B cell (primary cell): Measurements from ENCODE around the gene ATG7. TPM values are rescaled to one million over a fixed set of nuclear protein-coding genes. Genes with fewer than 3 reads are reported as not detected.

ENCODE experiments used
- ATAC-seq: fragments of 200-7000 bp; cut with Tn5 transposase; one replicate; pipeline ENCODE4 v1.10.0; 2021; ENCODE audit warnings: low read depth, mild to moderate bottlenecking, moderate number of reproducible peaks, moderate library complexity
- CTCF ChIA-PET: fragments of 350-600 bp; sonication (Branson Sonifier 250); formaldehyde crosslinking; loops from one replicate; lab custom pipeline; 2021; ENCODE audit warnings: antibody characterized with exemption, inconsistent platforms; lab: Charles Lee
- POLR2A ChIA-PET: fragments of 350-600 bp; sonication (Branson Sonifier 250); formaldehyde crosslinking; loops from one replicate; lab custom pipeline; 2021; ENCODE audit warnings: antibody characterized with exemption; lab: Charles Lee
- DNase-seq: peaks from one replicate; pipeline ENCODE4 v3.0.0; 2013
- H2AFZ ChIP-seq: 2 replicates; pipeline ENCODE4 v1.6.1; 2012; ENCODE audit warnings: mild to moderate bottlenecking, low read depth, low read length; ENCODE audit not compliant: insufficient read depth, poor library complexity, severe bottlenecking
- H3K27ac ChIP-seq, 2 donors: 1 replicate in 1 of 2; 2 replicates in 1 of 2; pipeline ENCODE4 v1.5.1; 2012 to 2013; ENCODE audit warnings: low read length in 2 of 2, mild to moderate bottlenecking in 2 of 2, moderate library complexity in 1 of 2
- H3K27me3 ChIP-seq, 4 experiments: fragments of 200-600 bp in 1 of 4; sonication (generic) in 1 of 4; replicated peaks in 1 of 4; 1 replicate in 2 of 4; 2 replicates in 2 of 4; pipeline versions ENCODE4 v1.6.1 to v1.7.0; 2013 to 2016; ENCODE audit warnings: low read length in 3 of 4, mild to moderate bottlenecking in 2 of 4, mixed read lengths in 1 of 4, moderate library complexity in 1 of 4; ENCODE audit not compliant: insufficient read depth in 4 of 4, control insufficient read depth in 3 of 4; ENCODE audit errors: control extremely low read depth in 1 of 4
- H3K36me3 ChIP-seq, 2 experiments: replicated peaks in 1 of 2; 1 replicate in 1 of 2; 2 replicates in 1 of 2; pipeline versions ENCODE4 v1.6.1 to v1.7.1; 2013; ENCODE audit warnings: low read length in 1 of 2; ENCODE audit not compliant: insufficient read depth in 2 of 2, control insufficient read depth in 1 of 2; ENCODE audit errors: control extremely low read depth in 1 of 2, extremely low read depth in 1 of 2
- H3K4me1 ChIP-seq, 2 donors: fragments of 200-600 bp in 1 of 2; sonication (generic) in 1 of 2; 1 replicate in 1 of 2; 2 replicates in 1 of 2; pipeline versions ENCODE4 v1.5.1 to v1.6.1; 2013 to 2017; ENCODE audit warnings: low read length in 2 of 2; ENCODE audit not compliant: control insufficient read depth in 2 of 2, insufficient read depth in 2 of 2
- H3K4me2 ChIP-seq: replicated peaks from 2 replicates; pipeline ENCODE3; 2012; ENCODE audit warnings: mild to moderate bottlenecking, low read depth, low read length; ENCODE audit not compliant: poor library complexity, severe bottlenecking
- H3K4me3 ChIP-seq, 5 experiments: fragments of 200-600 bp in 1 of 5; sonication (generic) in 1 of 5; 1 replicate in 3 of 5; 2 replicates in 2 of 5; pipeline versions ENCODE4 v1.5.1 to v1.7.0; 2011 to 2016; ENCODE audit warnings: low read length in 4 of 5, mild to moderate bottlenecking in 4 of 5, low read depth in 2 of 5, control low read depth in 1 of 5, moderate library complexity in 1 of 5; ENCODE audit not compliant: insufficient read depth in 1 of 5; ENCODE audit errors: control extremely low read depth in 1 of 5, extremely low read depth in 1 of 5
- H3K79me2 ChIP-seq: fragments of 200-600 bp; sonication (generic); one replicate; pipeline ENCODE4 v1.6.0; 2016; ENCODE audit warnings: low read length; ENCODE audit not compliant: control insufficient read depth, insufficient read depth
- H3K9ac ChIP-seq: fragments of 200-600 bp; sonication (generic); 2 replicates; pipeline ENCODE4 v1.6.1; 2017; ENCODE audit warnings: mild to moderate bottlenecking, low read length, moderate library complexity
- H3K9me3 ChIP-seq, 3 donors: one replicate each; pipeline versions ENCODE4 v1.6.1 to v1.7.1; 2013; ENCODE audit warnings: low read length in 2 of 3; ENCODE audit not compliant: control insufficient read depth in 2 of 3, insufficient read depth in 1 of 3; ENCODE audit errors: control extremely low read depth in 1 of 3
- H4K20me1 ChIP-seq: 2 replicates; pipeline ENCODE4 v1.6.0; 2012; ENCODE audit warnings: mild to moderate bottlenecking, low read length; ENCODE audit not compliant: insufficient read depth, control insufficient read depth, poor library complexity, severe bottlenecking
- H3K27ac Mint-ChIP-seq: one replicate; pipeline ENCODE4 v1.8.0; 2021; ENCODE audit warnings: mixed read lengths
- H3K27me3 Mint-ChIP-seq: one replicate; pipeline ENCODE4 v1.8.0; 2021; ENCODE audit warnings: mixed read lengths
- H3K4me1 Mint-ChIP-seq: one replicate; pipeline ENCODE4 v1.8.0; 2021; ENCODE audit warnings: mixed read lengths
- H3K4me3 Mint-ChIP-seq: one replicate; pipeline ENCODE4 v1.8.0; 2021; ENCODE audit warnings: mixed read lengths
- H3K9me3 Mint-ChIP-seq: one replicate; pipeline ENCODE4 v1.8.0; 2022; ENCODE audit warnings: mixed read lengths; ENCODE audit not compliant: insufficient read depth
- CTCF ChIP-seq: fragments of 200-600 bp; IDR thresholded peaks from one replicate; pipeline ENCODE4 v1.8.0; 2022; ENCODE audit warnings: antibody characterized with exemption, mild to moderate bottlenecking
- EZH2 ChIP-seq: IDR thresholded peaks from 2 replicates; pipeline ENCODE4 v1.6.1; 2012; ENCODE audit warnings: borderline replicate concordance, low read depth, mild to moderate bottlenecking, moderate library complexity, low read length; ENCODE audit not compliant: insufficient read depth, poor library complexity, severe bottlenecking
- WGBS: methylation state at CpG from one replicate; pipeline ENCODE4 v1.1.5; 2013; ENCODE audit warnings: missing lambda C conversion rate; ENCODE audit not compliant: insufficient coverage; 5-methylcytosine and 5-hydroxymethylcytosine counted together
- intact Hi-C: fragments of 100-400 bp; cut with micrococcal nuclease; formaldehyde crosslinking; loops from one replicate; pipeline ENCODE4 v1.10.0; 2022
- polyA plus RNA-seq: library from polyadenylated mRNA; depleted of rRNA; stranded (reverse); fragments of >200 nt; gene quantifications from 2 replicates; pipeline ENCODE4 v1.2.3, GENCODE V29; 2012
- total RNA-seq, 2 donors: library from RNA; stranded (reverse); fragments of 120-200 nt in 1 of 2; gene quantifications; 1 replicate in 1 of 2; 2 replicates in 1 of 2; pipeline versions ENCODE4 v1.2.3 to v1.2.4, GENCODE V29; 2013 to 2022

Gene ATG7
- total and polyA plus RNA-seq, 2 donors (not counting 1 experiment from before 2014, with no cell fraction given), result 13.9 to 66.4 TPM

- DNase-seq, result no peak
- peaks cover 3% of the 10 kb centered on the region for H3K9me3 Mint-ChIP-seq
- H3K4me3 Mint-ChIP-seq, result no peak overlapping the region
- POLR2A ChIA-PET, result no interaction called here
- peaks cover 0 to 11% (median 1%) of the 10 kb centered on the region in 3 donors for H3K9me3 ChIP-seq
- no peak overlapping the region for H3K9ac ChIP-seq
- no peak overlapping the region for H3K27ac ChIP-seq
- intact Hi-C loops, result no loop called here
- no peaks in the 10 kb centered on the region for H3K27me3 ChIP-seq
- H2AFZ ChIP-seq, result no peak overlapping the region
- H3K4me2 ChIP-seq, result no peak overlapping the region
- no peak for TF ChIP-seq EZH2
- ATAC-seq, result no peak
- H3K27me3 Mint-ChIP-seq, result no peaks in the 10 kb centered on the region
- no peaks in the 10 kb centered on the region for H4K20me1 ChIP-seq
- peaks cover 16% of the 10 kb centered on the region for H3K4me1 Mint-ChIP-seq
- WGBS, result 97% methylated on average over 14 of the region's 16 CpGs
- no peak overlapping the region for H3K4me3 ChIP-seq
- peaks cover 4 to 11% of the 10 kb centered on the region in 2 donors for H3K4me1 ChIP-seq
- CTCF ChIA-PET, result no interaction called here
- H3K79me2 ChIP-seq, result no peaks in the 10 kb centered on the region
- H3K36me3 ChIP-seq, result no peaks in the 10 kb centered on the region
- H3K27ac Mint-ChIP-seq, result no peak overlapping the region
These were observed 273.1 kb downstream of the ATG7 start for GRCh38 chr3:11545186-11545851.

GRCh38 chr3:11546657-11547302, 274.6 kb downstream of the ATG7 start:
- no peak for DNase-seq
- no peak for ATAC-seq
- Histone ChIP-seq H4K20me1 (no peaks in the 10 kb centered on the region), H2AFZ (no peak overlapping the region), H3K9me3 (peaks cover 0 to 12% (median 1%) of the 10 kb centered on the region in 3 donors), H3K36me3 (no peaks in the 10 kb centered on the region), H3K79me2 (no peaks in the 10 kb centered on the region), H3K4me3 (no peak overlapping the region), H3K27me3 (no peaks in the 10 kb centered on the region), H3K4me2 (no peak overlapping the region), H3K4me1 (peaks cover 4 to 11% of the 10 kb centered on the region in 2 donors), H3K9ac (no peak overlapping the region), H3K27ac (no peak overlapping the region)
- Mint-ChIP-seq H3K4me1 (peaks cover 24% of the 10 kb centered on the region), H3K4me3 (no peak overlapping the region), H3K9me3 (peaks cover 3% of the 10 kb centered on the region), H3K27me3 (no peaks in the 10 kb centered on the region), H3K27ac (peak overlapping the region; percentile 41)
- intact Hi-C loops, result no loop called here
- CTCF ChIA-PET, result no interaction called here
- no peak for TF ChIP-seq CTCF
- TF ChIP-seq EZH2, result no peak
- 93% methylated on average over 7 of the region's 9 CpGs for WGBS
- POLR2A ChIA-PET, result no interaction called here
